HG03571 (cell line): ENCODE results near the gene RRAS2.

Experiments
- ATAC-seq: cut with Tn5 transposase; IDR thresholded peaks from one replicate; pipeline ENCODE4 v1.9.1; 2021; ENCODE audit not compliant: unreplicated experiment

Gene RRAS2

DNA sequence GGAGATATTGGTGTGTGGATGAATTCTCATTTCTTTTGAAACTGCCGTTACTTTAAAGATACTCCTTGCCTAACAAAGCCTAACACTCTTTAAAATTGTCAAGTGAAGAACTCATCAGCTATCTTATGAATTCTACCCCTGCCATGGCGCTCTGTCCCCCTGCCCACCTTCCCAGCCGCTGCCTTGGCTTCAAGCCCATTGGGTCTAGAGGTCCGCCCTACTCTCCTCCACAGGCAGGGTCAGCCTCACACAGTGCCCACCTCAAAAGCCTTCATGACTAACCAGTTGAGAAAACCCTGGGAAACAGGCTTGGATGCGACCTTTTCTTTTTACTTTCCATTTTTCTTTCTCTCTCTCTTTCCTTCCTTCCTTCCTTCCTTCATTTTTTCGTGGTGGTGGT is 128.6 kb downstream of the RRAS2 start:
- ATAC-seq: no peak

DNA sequence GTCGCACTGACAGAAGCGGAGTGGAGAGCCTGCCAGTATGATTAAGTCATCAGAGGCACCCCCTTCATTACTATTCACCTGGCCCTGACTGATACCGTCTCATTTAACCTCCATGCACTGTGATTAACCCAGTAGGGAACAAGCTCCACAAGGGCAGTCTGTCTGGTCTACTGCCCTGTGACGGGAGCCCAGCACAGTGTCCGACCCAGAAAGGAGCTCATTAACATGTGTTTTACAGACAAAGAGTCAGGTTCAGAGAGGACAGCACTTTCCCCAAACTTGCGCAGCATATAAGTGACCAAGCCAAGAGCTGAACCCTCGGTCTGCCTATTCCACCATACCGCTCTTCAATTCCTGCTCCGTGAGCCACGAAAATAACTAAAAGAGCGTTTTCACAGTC is 129.5 kb downstream of the RRAS2 start:
- no peak for ATAC-seq

- no peak for ATAC-seq
These were observed 130.6 kb downstream of the RRAS2 start for GRCh38 chr11:14228356-14228755.
